ENCODE measurements around the gene PRMT1.
"Not testable (repeated sequence)": the region's sequence is repeated elsewhere in the genome, so short reads cannot be mapped to it uniquely, and the experiment has no call there.

PRMT1 gene

DNA sequence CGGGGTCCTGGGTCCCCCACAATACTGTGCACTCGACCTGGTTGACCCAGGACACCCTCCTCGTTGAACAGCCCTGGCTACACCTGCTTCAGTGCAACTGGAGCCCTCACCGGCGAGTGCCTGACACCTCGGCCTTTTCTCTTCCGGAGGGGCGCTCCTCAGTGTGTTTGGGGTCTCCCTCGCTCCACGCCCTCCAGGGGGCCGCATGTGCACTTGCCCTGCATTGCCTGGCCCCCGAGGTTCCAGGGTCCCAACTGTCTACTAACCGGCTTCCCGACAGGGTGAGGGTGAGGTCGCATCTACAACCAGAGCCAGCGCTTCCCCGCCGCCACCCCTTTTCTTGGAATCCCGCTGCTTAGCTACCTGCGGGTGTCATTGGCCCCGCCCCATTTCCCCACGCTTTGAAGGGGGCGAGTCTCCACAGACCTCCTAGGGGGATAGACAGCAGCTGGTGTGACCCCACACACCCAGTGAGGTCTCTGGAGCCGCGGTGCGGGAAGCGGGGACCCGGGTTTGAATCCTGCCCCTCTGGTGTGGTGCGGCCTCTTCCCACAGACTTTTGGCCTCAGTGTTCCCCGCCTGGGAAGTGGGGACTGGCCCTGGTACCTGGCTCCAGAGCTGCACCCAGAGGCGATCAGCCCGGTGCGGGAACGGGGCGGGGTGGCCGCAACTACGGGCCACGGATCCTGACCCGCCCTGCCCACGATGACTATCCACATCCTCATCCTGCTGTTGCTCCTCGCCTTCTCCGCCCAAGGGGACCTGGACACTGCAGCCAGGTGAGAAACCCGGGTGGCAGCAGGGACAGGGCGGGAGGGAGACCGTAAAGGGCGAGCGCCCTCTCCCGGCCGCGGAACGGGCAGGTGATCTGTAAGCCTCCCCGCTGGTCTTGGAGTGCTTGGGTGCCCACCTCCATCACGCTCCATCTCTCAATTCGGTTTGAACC lies 12.3 kb downstream of the PRMT1 start, which contains the start of gene ADM5:
ADM5 (plus strand) TSS at position 462 of the 946 bp plus-strand sequence; CDS start at position 706, 244 bp downstream.
- peak; percentile 55 for DNase-seq (ENCODE audit: low spot score)

DNA sequence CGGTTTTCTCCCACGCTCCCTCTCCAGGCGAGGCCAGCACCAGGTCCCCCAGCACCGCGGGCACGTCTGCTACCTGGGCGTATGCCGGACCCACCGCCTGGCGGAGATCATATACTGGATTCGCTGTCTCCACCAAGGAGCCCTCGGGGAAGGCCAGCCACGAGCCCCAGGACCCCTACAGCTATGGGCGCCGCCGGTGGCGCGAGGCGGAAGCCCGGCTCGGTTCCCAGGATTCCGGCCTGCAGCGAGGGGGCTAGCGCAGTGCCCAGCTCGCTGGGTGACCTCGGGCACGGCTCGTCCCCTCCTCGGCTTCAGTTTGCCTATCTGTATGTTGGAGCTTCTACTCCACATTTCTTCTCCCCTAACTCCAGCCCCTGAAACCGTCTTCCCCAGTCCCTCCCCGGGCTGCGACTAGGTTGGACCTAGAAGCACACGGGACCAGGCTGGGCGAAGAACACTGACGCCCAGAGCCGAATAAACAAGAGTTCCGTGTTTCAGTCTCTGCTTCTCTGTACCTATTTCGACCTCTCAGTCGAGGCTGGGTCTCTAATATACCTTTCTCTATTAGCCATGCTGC lies 13.1 kb downstream of the PRMT1 start:
- DNase-seq (ENCODE audit: low spot score), result no peak

- peak; percentile 61 for DNase-seq (ENCODE audit: low spot score)
These were observed 13.7 kb downstream of the PRMT1 start, which contains the start of gene CPT1C for GRCh38 chr19:49690656-49691242. Gene CPT1C (plus strand): TSS chr19:49691116. CDS start chr19:49692253, 1,137 bp downstream.

DNA sequence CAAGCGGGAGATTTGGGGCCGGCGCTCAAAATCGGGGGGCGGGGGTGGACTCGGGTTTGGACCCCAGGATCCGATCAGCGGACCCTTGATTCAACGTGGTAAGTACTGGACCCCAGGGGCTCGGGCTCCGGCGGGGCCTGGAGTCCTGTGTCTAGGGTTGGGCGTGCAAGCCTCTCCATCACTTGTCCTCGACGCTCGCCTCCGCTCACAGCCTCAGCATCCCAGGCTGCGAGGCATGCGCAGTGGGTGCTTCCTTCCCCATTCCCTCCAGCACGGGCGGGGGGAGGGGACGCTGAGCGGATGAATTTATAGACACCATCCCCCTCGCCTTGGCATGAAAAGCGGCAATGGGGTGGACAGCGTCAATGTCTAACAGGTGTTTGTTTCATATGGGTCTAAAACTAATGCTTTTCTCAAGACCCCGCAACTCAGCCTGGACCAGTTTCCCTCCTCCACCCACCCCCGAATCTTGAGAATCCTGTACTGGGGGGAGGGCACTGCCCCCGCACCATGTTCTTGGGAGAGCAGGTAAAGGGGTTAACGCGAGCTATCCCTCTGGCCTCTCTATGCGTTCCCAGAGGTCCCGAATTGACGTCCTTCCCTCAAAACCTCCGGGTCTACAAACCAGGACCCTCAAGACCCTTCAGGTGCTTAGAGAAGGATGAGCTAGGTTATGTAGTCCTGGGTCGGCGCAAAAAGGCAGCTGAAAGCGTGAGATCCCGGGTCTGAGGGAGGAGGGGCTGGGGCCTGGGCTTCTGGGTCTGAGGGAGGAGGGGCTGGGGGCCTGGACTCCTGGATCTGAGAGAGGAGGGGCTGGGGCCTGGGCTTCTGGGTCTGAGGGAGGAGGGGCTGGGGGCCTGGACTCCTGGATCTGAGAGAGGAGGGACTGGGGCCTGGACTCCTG lies 14.4 kb downstream of the PRMT1 start:
- DNase-seq (ENCODE audit: low spot score), result peak; percentile 37

GRCh38 chr19:49692147-49692506 lies 15.1 kb downstream of the PRMT1 start:
- DNase-seq (ENCODE audit: low spot score), result no peak

GRCh38 chr19:49696115-49696514 lies 19.0 kb downstream of the PRMT1 start:
- no peak for DNase-seq (ENCODE audit: low spot score)

GRCh38 chr19:49696865-49697264 lies 19.8 kb downstream of the PRMT1 start:
- no peak for DNase-seq (ENCODE audit: low spot score)

DNA sequence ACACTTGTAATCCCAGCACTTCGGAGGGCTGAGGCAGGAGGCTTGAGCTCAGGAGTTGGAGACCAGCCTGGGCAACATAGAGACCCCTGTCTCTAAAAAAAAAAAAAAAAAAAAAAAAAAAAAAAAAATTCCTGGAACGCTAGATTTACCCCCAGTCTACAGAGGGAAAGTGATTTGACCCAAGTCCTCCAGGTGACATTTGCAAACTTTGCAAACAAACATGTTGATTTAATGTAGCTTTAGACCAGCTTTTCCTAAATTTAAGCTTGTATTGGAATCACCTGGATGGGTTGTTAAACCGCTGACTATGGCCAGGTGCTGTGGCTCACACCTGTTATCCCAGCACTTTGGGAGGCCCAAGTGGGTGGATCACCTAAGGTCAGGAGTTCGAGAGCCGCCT lies 22.3 kb downstream of the PRMT1 start:
- DNase-seq (ENCODE audit: low spot score), result no peak

DNA sequence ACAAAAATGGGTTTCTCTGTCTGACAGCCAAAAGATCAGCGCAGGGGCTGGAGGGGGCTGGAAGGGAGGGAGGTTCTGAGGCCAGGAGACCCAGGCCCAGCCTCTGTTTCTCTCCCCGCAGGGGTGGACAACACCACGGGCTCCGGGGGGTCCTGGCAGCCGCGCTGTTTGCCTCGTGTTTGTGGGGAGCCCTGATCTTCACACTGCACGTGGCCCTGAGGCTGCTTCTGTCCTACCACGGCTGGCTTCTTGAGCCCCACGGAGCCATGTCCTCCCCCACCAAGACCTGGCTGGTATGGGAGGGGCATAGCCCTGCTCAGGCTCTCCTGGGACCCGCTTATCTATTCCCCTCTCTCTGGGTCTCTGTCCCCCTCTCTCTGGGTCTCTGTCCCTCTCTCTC lies 23.5 kb downstream of the PRMT1 start:
- no peak for DNase-seq (ENCODE audit: low spot score)

- DNase-seq (ENCODE audit: low spot score), result no peak
These were observed 24.3 kb downstream of the PRMT1 start for GRCh38 chr19:49701271-49701786.

DNA sequence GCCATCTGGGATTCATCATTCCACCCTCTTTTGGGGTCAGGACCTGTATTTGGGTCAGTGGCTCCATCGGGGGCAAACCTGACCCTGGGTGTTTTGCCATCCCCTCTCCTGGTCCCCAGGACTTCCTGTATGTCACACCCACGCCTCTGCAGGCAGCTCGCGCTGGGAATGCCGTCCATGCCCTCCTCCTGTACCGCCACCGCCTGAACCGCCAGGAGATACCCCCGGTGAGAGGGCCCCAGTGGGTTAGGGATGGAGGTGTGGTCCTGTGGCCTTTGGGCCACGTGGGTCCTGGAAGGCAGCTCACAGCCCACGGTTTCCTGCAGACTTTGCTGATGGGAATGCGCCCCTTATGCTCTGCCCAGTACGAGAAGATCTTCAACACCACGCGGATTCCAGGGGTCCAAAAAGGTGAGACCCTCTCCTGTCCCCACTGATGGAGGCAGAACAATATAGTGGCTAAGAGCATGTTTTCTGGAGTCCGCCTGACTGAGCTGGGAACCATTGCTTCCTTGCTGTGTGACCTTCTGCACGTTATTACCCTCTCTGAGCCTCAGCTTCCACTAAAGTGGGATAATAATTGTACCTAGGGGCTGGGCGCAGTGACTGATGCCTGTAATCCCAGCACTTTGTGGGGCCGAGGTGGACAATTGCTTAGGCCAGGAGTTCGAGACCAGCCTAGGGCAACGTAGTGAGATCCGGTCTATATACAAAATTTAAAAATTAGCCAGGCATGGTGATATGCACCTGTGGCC lies 28.0 kb downstream of the PRMT1 start:
- DNase-seq (ENCODE audit: low spot score), result no peak

DNA sequence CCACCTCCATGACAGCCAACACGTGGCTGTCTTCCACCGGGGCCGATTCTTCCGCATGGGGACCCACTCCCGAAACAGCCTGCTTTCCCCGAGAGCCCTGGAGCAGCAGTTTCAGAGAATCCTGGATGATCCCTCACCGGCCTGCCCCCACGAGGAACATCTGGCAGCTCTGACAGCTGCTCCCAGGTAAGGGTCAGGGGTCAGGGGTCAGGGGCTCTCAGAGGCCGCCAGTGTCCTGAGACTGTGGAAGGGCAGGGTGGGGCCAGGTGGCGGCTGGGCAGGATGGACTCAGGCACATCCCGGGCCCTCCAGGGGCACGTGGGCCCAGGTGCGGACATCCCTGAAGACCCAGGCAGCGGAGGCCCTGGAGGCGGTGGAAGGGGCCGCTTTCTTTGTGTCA lies 28.8 kb downstream of the PRMT1 start:
- DNase-seq (ENCODE audit: low spot score), result no peak

GRCh38 chr19:49710372-49710951 lies 33.4 kb downstream of the PRMT1 start:
- DNase-seq (ENCODE audit: low spot score), result peak; percentile 67

DNA sequence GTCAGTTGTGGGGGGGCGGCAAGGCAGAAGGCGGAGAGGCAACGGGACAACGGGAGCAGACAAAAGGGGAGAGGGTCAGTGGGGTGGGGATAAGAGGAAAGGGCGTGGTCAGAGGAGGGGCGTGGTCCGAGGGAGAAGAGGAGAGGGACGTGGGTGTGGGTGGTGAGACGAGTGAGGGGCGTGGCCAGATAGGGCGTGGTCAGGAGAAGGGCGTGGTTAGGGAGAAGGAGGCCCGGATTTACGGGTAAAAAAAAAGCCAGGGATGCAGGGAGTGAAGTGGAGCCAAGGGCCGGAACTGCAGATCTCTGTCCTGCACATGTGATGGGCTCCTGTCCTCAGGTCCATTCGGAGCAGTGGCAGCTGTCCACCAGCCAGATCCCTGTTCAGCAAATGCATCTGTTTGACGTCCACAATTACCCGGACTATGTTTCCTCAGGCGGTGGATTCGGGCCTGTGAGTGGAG lies 35.4 kb downstream of the PRMT1 start:
- no peak for DNase-seq (ENCODE audit: low spot score)

- DNase-seq (ENCODE audit: low spot score), result no peak
These were observed 36.3 kb downstream of the PRMT1 start for GRCh38 chr19:49713236-49713845.

- DNase-seq (ENCODE audit: low spot score), result no peak
These were observed 39.1 kb downstream of the PRMT1 start for GRCh38 chr19:49716154-49716553.

DNA sequence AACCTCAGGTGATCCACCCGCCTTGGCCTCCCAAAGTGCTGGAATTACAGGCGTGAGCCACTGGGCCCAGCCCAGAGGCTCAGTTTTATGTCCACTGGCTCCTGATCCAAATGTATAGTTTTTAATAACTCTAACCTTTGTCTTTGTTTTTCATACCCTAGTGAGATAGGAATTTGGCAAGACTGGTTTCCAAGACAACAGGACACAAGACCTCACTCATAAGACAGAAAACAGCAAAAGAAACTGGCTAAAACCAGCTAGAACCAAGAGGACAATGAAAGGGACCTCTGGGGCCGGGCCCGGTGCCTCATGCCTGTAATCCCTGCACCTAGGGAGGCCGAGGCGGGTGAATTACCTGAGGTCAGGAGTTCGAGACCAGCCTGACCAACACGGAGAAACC lies 41.4 kb downstream of the PRMT1 start:
- no peak for DNase-seq (ENCODE audit: low spot score)

- no peak for DNase-seq (ENCODE audit: low spot score)
These were observed 41.9 kb downstream of the PRMT1 start for GRCh38 chr19:49718991-49719390.

- not testable (repeated sequence) for DNase-seq (ENCODE audit: low spot score)
These were observed 42.3 kb downstream of the PRMT1 start for GRCh38 chr19:49719420-49719819.

All from kidney tubule cell (primary cell).